ENCODE measurements around the gene IGF2BP2. TPM values are rescaled to one million over a fixed set of nuclear protein-coding genes. Genes with fewer than 3 reads are reported as not detected.

The IGF2BP2 gene
- total RNA-seq, 1 experiment from 2014 or later, result 75.9 TPM

DNA sequence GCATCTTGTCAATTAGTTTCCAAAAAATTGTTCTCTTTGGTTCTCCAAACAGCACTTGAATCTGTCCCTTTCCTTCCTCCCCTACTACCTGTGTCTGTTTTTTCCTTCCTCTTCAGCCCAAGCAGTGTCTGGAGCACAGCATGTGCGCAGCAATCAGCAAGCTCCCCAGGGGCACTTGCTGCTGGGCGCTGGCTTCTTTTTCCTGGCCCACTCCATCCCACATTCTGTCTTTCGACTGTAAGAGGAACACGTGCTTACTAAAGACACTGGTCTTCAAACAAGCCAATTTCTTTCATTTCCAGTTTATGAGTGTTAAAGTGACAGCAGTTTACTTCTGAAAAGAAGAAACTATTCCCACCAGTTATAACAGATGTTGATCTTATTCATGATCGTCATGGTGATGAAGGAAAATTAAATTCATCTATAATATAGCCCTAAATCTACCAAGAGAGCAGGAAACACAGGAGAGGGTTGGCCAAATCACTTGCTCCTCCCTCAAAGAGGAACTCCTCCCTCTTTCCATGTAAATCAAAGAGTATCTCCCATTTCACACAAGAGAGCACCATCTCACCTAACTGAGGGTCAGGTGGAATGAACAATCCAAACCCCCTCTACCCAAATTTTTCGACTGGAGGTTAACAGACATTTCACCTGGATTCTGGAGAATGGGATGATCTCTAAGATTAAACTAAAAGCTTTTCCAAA lies 115.4 kb downstream of the IGF2BP2 start:
- Mint-ChIP-seq H3K4me1 (ENCODE audit: low read depth, unreplicated experiment) (peaks cover 11% of the 10 kb centered on the region), H3K9me3 (ENCODE audit: unreplicated experiment) (no peaks in the 10 kb centered on the region), H3K4me3 (ENCODE audit: unreplicated experiment) (no peak overlapping the region), H3K27ac (ENCODE audit: unreplicated experiment) (no peak overlapping the region), H3K36me3 (ENCODE audit: insufficient read depth, unreplicated experiment) (peaks cover 22% of the 10 kb centered on the region), H3K27me3 (ENCODE audit: insufficient read depth, unreplicated experiment) (no peaks in the 10 kb centered on the region)
- intact Hi-C loops (cut with micrococcal nuclease; ENCODE audit: unreplicated experiment), result no loop called here
- Histone ChIP-seq H3K4me3 (ENCODE audit: low read depth, low read length) (no peak overlapping the region), H3K27me3 (replicated peaks; ENCODE audit: control insufficient read depth, insufficient read depth, low read length) (no peaks in the 10 kb centered on the region), H3K36me3 (ENCODE audit: control insufficient read depth, insufficient read depth, low read length) (no peaks in the 10 kb centered on the region), H3K4me1 (peaks cover 17% of the 10 kb centered on the region), H3K9me3 (no peaks in the 10 kb centered on the region)
- ChIA-PET POLR2A (no interaction called here), CTCF (interaction anchor here (0.6 kb wide), 3 partner anchors 25 to 170 kb away, joined by 3 to 11 read pairs (median 6); no protein-coding TSS in a partner anchor)
- DNase-seq, result no peak
- no TSS peak for BruUV-seq (replicated peaks)
- TF ChIP-seq, protein P1, sequence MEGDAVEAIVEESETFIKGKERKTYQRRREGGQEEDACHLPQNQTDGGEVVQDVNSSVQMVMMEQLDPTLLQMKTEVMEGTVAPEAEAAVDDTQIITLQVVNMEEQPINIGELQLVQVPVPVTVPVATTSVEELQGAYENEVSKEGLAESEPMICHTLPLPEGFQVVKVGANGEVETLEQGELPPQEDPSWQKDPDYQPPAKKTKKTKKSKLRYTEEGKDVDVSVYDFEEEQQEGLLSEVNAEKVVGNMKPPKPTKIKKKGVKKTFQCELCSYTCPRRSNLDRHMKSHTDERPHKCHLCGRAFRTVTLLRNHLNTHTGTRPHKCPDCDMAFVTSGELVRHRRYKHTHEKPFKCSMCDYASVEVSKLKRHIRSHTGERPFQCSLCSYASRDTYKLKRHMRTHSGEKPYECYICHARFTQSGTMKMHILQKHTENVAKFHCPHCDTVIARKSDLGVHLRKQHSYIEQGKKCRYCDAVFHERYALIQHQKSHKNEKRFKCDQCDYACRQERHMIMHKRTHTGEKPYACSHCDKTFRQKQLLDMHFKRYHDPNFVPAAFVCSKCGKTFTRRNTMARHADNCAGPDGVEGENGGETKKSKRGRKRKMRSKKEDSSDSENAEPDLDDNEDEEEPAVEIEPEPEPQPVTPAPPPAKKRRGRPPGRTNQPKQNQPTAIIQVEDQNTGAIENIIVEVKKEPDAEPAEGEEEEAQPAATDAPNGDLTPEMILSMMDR (IDR thresholded peaks at IDR 0.05; ENCODE audit: insufficient read depth in 1 of 2, low read depth in 1 of 2, low read length in 1 of 2, severe bottlenecking in 1 of 2, unreplicated experiment in 1 of 2), result no peak

DNA sequence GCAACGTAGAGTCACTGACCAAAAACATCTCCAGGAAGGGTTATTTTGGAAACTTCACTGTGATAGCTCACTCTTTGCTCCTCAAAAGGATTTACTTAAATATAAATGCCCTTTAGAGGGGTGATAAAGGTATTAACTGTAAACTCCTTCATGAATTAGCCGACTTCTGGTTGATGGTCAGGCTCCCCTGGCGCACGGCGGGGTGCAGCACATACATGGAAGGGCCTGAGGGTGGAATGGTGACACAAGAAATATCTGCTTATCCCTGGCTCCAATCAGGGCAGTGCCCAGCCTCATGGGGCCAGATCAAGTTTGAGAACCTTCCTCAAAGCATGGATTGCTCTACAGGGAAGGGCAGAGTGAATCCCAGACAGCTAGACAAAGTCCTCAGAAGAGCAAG lies 116.5 kb downstream of the IGF2BP2 start:
- POLR2A ChIA-PET, result no interaction called here
- H3K36me3 Mint-ChIP-seq (ENCODE audit: insufficient read depth, unreplicated experiment), result peaks cover 20% of the 10 kb centered on the region
- no TSS peak for BruUV-seq (replicated peaks)

DNA sequence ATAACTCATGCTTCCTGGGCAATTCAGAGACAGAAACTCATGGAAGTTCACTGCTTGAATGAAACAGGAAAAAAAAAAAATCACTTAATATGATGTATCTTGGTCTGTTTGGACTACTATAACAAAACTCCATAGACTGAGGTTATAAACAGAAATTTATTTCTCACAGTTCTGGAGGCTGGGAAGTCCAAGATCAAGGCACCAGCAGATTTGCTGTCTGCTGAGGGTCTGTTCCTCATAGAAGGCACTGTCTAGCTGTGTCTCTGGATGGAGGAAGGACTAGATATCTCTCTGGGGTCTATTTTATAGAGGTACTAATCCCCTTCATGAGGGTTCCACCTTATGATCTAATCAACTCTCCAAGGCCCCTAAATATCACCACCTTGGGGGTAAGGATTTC lies 119.3 kb downstream of the IGF2BP2 start:
- TF ChIP-seq, protein P1 (IDR thresholded peaks at IDR 0.05; ENCODE audit: insufficient read depth in 1 of 2, low read depth in 1 of 2, low read length in 1 of 2, severe bottlenecking in 1 of 2, unreplicated experiment in 1 of 2), result no peak
- Mint-ChIP-seq H3K36me3 (ENCODE audit: insufficient read depth, unreplicated experiment) (peaks cover 15% of the 10 kb centered on the region), H3K27ac (ENCODE audit: unreplicated experiment) (no peak overlapping the region), H3K4me1 (ENCODE audit: low read depth, unreplicated experiment) (no peaks in the 10 kb centered on the region), H3K4me3 (ENCODE audit: unreplicated experiment) (no peak overlapping the region), H3K9me3 (ENCODE audit: unreplicated experiment) (no peaks in the 10 kb centered on the region), H3K27me3 (ENCODE audit: insufficient read depth, unreplicated experiment) (no peaks in the 10 kb centered on the region)
- ChIA-PET POLR2A (no interaction called here), CTCF (interaction anchor here (0.5 kb wide), 1 partner anchor 80 kb away, joined by 3 read pairs; no protein-coding TSS in a partner anchor)
- Histone ChIP-seq H3K27me3 (replicated peaks; ENCODE audit: control insufficient read depth, insufficient read depth, low read length) (no peaks in the 10 kb centered on the region), H3K4me1 (no peaks in the 10 kb centered on the region), H3K9me3 (no peaks in the 10 kb centered on the region), H3K4me3 (ENCODE audit: low read depth, low read length) (no peak overlapping the region), H3K36me3 (ENCODE audit: control insufficient read depth, insufficient read depth, low read length) (no peaks in the 10 kb centered on the region)
- DNase-seq, result no peak
- intact Hi-C loops (cut with micrococcal nuclease; ENCODE audit: unreplicated experiment), result no loop called here
- BruUV-seq (replicated peaks), result no TSS peak

More for the DNA sequence above, 116.5 kb downstream of the IGF2BP2 start:
- no peak for DNase-seq
- peaks cover 10% of the 10 kb centered on the region for H3K4me1 Mint-ChIP-seq (ENCODE audit: low read depth, unreplicated experiment)
- TF ChIP-seq, protein P1 (IDR thresholded peaks at IDR 0.05; ENCODE audit: insufficient read depth in 1 of 2, low read depth in 1 of 2, low read length in 1 of 2, severe bottlenecking in 1 of 2, unreplicated experiment in 1 of 2), result no peak
- Histone ChIP-seq H3K4me3 (ENCODE audit: low read depth, low read length) (no peak overlapping the region), H3K9me3 (no peaks in the 10 kb centered on the region), H3K4me1 (peaks cover 11% of the 10 kb centered on the region), H3K36me3 (ENCODE audit: control insufficient read depth, insufficient read depth, low read length) (no peaks in the 10 kb centered on the region), H3K27me3 (replicated peaks; ENCODE audit: control insufficient read depth, insufficient read depth, low read length) (no peaks in the 10 kb centered on the region)
- H3K9me3 Mint-ChIP-seq (ENCODE audit: unreplicated experiment), result no peaks in the 10 kb centered on the region
- H3K27ac Mint-ChIP-seq (ENCODE audit: unreplicated experiment), result no peak overlapping the region
- CTCF ChIA-PET, result no interaction called here
- H3K4me3 Mint-ChIP-seq (ENCODE audit: unreplicated experiment), result no peak overlapping the region
- no peaks in the 10 kb centered on the region for H3K27me3 Mint-ChIP-seq (ENCODE audit: insufficient read depth, unreplicated experiment)
- intact Hi-C loops (cut with micrococcal nuclease; ENCODE audit: unreplicated experiment), result no loop called here
